Erythroblast (primary cell): ENCODE measurements around the gene STK38L.

Source experiments
- DNase-seq, 2 experiments: peaks; one replicate each; lab custom pipeline; 2025; lab: John Stamatoyannopoulos, UW
- GATA1 ChIP-seq: IDR thresholded peaks from 2 replicates; pipeline ENCODE4 v1.6.1; 2011; ENCODE audit warnings: low read depth, mild to moderate bottlenecking, control low read depth, low read length, moderate library complexity
- POLR2A ChIP-seq: IDR thresholded peaks from 2 replicates; pipeline ENCODE4 v1.6.1; 2011; ENCODE audit warnings: mild to moderate bottlenecking, low read length

Gene STK38L

DNA sequence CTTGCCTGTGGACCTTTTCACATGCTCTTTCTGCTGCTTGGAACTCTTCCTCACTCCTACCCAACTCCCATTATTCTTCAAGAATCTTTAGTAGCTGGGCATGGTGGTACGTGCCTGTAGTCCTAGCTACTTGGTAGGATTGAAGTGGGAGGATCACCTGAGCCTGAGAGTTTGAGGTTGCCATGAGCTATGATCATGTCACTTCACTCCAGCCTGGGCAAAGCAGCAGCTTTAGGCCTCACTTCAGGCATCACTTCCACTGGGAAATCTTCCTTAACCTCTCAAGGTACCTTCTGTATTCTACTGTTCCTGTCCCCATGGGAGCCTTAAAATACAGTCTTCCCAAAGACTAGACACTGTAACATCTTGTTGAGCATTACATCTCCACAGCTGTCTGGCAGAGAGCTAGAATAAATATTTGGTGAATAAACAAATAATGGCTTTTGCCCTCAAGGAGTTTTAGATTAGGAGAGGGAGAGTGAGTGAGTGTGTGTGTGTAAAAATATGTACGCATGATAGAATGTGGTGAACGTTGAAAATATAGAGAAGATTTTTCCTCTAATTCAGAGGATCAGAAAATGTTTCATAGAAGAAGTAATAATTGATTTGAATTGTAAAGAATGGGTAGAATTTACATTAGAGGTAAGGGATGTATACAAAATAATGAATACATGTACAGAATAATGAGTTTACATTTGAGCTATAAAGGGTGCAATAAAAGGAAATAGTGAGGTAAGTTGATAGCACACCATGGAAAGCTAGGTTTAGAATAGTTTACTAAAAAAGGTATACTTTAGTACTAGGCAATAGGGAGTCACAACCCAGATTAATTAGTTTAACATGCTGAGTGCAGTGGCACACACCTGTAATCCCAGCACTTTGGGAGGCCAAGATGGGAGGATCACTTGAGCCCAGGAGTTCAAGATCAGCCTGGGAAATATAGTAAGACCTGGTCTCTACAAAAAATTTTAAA lies 59.3 kb downstream of the STK38L start:
- no peak for TF ChIP-seq POLR2A
- DNase-seq = no peak

DNA sequence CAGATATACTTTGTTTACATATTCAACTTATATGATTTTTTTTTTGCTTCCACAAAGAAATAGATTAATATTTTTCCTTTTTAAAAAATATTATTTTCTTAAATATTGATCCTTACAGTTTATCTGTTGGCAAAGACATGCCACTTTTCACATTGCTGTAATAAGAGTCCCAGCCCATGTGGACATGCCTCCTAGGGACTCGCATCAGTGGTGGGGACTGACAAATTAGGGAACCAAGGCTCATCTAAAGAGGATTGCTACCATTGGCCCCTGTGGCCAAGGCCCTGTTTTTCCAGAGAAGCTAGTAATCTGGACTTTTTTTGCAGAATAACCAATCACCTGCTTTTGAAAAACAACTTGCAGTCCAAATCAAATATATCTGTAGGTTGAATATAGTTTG lies 60.8 kb downstream of the STK38L start:
- no peak for DNase-seq
- no peak for TF ChIP-seq GATA1
- TF ChIP-seq POLR2A = no peak

DNA sequence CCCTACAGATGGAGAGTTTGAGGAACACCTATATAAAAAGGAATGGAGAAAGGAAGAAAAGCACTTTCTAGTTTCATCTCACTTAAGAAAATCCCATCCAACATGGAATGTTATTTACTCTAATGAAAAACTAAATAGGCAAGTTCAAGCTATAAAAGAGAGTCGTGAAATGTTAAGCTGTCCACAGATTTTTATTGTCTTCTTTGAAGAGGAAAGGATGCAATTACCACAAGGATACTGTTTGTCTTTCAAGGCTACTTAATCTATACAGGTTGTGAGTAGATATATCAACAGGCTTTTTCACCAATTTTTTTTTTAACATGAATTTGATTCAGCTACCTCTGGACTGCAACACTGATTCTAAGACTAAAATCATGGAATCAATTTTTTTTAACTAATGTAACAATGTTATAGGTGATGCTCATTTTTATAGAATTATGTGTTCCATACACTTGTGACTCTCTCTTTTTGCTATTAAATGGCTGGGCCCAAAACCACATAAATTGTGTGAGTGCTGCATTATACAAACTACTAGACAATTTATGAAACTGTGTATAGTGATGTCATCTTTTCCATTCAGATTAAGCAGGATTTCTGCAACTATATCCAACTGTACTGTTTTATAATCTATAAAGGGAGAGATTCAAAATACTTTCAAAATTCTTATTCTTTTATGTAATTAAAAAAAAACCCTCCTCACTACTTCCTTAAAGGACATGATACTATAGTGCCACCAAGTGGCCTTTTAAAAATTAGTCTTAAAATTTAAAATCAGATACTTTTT lies 61.8 kb downstream of the STK38L start:
- TF ChIP-seq POLR2A = no peak
- TF ChIP-seq GATA1 = no peak
- DNase-seq = peak; percentile 34 to 57

DNA sequence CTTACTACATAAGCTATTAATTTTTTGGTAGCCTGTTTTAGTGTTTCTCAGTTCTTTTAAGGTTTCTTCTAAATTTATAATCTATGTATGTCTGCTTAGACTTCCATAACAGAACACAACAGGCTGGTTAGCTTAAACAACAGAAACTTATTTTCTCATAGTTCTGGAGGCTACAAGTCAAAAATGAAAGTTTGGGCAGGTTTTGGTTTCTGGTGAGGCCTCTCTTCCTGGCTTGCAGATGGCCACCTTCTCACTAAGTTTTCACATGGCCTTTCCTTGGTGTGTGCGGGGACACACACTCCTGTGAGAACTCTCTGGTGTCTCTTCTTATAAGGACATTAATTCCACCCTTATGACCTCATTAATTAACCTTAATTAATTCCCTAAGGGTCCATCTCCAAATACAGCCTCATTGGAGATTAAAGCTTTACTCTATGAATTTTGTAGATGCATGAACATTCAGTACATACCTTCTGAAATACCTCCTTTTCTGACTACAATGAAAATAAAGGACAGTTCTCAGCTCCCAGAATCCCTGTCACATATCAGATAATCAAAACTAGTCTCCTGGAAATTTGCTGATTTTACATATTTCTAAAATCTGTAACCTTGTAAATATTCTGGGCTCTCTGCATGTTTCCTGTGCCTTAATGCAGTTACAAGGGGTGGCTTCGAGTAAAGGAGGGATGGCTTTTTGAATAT lies 65.4 kb downstream of the STK38L start:
- no peak for DNase-seq
- TF ChIP-seq GATA1 (no peak), POLR2A (no peak)

DNA sequence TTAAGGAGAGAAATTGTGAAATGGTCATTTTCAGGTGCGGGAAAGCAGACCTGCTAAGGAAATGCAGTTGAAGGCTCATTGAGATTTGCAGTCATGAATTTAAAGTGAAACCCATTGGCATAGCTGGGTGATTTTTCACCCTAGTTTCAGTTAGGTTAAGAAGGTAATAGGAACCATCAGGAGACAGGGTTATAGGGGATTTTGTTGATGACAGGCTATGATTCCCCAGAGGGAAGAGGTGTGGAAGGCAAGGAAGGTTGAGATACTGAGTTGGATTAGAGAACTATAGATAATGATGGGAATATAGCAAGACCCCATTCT lies 65.9 kb downstream of the STK38L start:
- TF ChIP-seq GATA1 (no peak), POLR2A (no peak)

DNA sequence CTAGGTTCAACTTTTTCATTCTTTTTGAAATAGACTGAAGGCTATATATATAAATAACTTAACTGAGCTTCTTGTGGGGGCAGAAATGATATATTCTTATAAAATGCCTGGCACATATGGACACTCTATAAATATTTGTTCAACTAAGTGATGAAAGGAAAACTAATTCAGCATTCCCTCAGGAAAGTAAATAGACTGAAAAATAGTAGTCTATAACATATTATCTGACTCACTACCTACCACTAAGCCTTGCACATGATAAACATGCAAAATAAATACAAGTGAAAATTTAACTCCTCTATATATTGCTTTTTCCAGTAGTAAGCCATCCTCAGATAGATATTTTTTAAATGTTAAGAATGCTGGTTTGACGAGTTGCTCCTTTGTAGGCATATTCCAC lies 72.9 kb downstream of the STK38L start:
- no peak for TF ChIP-seq GATA1
- TF ChIP-seq POLR2A = no peak
- DNase-seq = no peak

More for the DNA sequence above, 65.9 kb downstream of the STK38L start:
- DNase-seq = no peak

DNA sequence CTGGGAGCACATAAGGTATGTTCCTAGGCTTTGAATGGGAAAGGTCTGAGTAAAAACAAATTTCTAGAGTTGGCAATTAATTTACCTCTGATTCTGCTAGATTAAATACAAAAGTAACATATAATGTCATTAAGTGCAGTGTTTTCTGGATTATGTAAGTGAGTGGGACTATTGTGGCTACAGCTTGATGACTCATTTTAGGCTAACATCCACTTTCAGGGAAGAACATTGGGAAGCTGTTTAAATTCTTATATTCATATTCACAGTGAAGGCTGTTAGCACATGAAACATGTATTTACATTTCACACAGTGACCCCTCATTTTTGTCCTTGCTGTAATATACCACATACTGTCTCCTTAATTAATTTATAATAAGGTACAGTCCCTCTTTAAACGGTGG lies 75.3 kb downstream of the STK38L start:
- no peak for TF ChIP-seq POLR2A
- no peak for TF ChIP-seq GATA1
- no peak for DNase-seq

DNA sequence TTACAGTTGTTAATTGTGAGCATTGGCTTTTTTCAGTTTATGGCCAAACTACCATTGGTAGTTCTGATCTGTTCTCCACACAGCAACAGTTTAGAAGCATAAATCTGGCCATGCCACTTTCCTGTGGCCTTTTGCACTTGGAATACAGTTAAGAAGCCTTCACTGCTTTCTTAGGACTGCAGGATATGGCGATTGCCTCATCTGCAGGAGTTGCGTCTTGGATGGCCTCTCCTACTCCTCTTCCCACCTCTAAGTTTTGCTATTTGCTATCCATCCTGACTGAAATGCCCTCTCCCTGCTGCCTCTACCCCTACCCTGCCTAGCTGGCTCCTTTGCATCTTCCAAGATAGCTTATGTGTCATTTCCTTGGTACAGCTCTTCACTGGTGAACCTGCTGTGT lies 75.8 kb downstream of the STK38L start:
- no peak for DNase-seq
- TF ChIP-seq POLR2A = no peak
- TF ChIP-seq GATA1 = no peak

DNA sequence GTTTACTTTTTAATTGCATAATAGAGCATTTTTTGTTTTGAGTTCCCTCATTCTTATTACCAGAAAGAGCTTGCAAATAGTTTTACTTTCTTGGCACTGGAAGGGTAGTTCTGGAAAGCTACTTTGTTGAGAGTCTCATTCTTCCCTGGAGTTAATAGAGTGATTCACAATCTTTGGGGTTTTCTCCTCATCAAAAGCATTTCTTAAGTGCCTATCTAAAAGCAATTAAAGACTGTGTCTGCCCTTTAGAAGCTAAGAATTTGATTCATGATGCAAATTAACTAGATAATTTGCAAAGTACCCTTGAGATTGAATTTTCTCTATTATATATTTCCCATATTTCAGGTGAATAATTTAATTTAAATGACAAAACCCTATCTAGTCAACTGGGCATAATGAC lies 80.4 kb downstream of the STK38L start:
- TF ChIP-seq POLR2A (no peak), GATA1 (no peak)
- no peak for DNase-seq

DNA sequence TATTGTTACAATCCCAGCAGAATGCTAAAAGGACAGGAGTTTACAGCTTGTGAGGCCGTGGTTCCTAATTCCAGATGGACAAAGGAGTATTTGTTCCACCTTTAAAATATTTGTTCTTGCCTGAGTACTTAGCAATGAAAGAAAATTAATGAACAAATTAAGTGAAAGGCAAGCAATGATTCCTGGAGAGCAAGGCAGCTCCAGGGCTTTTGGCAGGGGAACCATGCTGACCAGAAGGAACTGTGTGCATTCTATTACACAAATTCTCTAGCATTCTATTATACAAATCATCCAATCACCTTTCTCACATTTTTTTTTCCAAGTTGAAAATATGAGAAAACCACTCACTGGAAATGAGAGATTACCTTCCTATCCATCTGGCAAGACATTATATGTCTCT lies 86.8 kb downstream of the STK38L start:
- DNase-seq = no peak
- TF ChIP-seq GATA1 (no peak), POLR2A (no peak)

DNA sequence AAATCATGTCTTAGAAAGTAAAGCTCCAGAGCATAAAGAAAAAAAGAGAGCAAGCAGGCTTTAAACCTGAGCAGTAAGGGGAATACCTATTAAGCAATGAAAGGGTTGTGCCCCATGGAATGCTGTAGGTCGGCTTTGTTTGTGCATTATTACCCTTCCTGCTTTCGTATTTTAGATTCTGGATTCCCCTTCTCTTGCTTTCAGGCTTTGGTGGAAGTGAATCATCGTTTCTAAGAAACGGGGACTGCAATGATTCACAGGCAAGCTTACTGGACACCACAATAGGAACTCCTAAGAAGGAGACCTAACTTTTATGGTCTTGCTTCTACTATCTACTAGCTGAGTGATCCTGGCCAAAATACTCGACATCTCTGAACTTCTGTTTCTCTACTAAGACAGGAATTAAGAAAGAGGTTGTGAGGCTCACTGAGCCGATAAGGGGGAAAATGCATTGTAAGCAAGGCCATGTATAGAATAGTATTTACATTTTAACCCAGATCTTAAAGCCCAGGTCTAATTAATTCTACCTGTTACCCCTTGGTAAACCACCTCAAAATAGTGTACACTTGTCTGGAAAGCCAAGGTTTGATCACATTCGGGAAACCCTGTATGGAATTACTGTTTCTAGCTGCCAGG lies 87.3 kb downstream of the STK38L start:
- TF ChIP-seq GATA1 = no peak
- TF ChIP-seq POLR2A = no peak
- peak in 1 of 2 experiments; percentile 6 for DNase-seq

DNA sequence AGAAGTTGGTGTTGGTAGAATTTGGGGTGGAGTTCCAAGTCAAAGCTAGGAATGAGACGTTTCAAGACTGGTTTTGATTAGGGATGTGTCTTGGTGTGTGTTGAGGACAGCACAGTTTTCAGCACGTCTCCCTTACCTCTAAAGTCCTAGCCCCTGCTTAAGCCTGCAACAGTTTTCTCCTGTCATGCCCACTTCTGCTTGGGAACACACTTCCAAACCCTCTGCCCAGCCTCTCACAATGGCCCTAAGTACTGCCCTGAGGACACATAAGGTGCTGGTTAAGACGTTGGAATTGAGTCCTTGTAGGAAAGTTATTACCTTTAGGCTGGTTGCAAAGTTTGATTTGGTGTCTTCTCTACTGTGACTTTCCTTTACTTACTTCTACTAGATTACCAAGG lies 87.8 kb downstream of the STK38L start:
- peak in 1 of 2 experiments; percentile 27 for DNase-seq
- TF ChIP-seq GATA1 = no peak
- no peak for TF ChIP-seq POLR2A

DNA sequence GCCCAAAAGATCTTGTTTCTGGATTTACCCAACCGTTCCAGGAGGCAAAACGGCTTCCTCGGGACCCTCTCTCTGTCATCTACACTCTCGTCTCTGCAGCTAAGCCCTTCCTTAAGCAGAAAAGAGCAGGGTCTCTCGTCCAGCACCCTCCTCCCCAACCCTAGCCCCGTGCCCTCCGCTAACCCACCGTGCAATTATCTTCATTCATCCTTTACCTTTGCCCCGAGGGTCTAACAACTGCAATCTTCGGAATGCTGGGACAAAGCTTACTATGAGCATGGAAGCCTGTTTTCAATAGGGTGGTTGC lies 88.3 kb downstream of the STK38L start:
- TF ChIP-seq GATA1 = no peak
- TF ChIP-seq POLR2A = no peak
- no peak for DNase-seq

DNA sequence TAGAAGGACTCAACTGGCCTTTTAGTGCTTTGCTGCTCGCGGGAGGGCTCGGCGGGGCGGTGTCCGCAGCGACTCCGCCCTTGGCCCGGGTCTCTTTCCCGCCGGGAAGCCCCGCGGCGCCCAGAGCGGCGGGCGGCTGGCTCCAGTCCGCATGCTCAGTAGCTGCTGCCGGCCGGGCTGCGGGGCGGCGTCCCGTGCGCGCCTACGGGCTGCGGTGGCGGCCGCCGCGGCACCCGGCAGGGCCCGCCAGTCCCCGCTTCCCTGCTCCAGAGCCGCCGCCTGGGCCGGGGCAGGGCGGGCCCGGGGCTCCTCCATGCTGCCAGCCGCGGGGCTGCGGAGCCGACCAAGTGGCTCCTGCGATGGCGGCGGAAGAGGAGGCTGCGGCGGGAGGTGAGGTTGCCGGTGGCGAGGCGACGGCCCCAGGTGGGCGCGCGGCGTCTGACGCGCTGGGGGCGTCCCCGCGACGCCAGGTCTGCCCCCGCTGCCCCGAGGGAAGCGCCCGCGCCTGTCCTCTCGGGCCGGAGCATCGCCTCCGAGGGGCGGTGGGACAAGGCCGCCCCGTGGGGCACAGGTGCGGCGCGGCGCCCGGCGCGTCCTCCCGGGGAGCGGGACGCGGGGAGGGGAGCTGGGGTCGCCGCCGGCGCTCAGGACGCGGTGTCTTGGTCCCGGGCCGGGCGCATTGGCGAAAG lies 88.8 kb downstream of the STK38L start, which contains the start of gene BMAL2:
Gene BMAL2, plus strand, starts transcription at position 123 of the 689 bp plus-strand sequence. Its CDS starts 237 bp downstream, at position 360.
- TF ChIP-seq POLR2A (no peak), GATA1 (no peak)
- DNase-seq = peak; percentile 55 to 56
